Esophagus squamous epithelium (tissue), 5 donors: Measurements from ENCODE around the gene ALDH18A1. TPM values are rescaled to one million over a fixed set of nuclear protein-coding genes. Genes with fewer than 3 reads are reported as not detected.

Experiments
- DNase-seq: peaks from one replicate; lab custom pipeline; 2025; lab: John Stamatoyannopoulos, UW
- H3K27ac ChIP-seq, 4 donors: fragments of 200-600 bp; sonication (generic); one replicate each; pipeline ENCODE4 v1.5.1; 2016 to 2019; ENCODE audit warnings: mild to moderate bottlenecking in 1 of 4
- H3K27me3 ChIP-seq, 4 donors: fragments of 200-600 bp; sonication (generic); 1 replicate in 3 of 4; 2 replicates in 1 of 4; pipeline versions ENCODE4 v1.5.1 to v1.6.0; 2017 to 2021; ENCODE audit warnings: antibody characterized with exemption in 1 of 4
- H3K36me3 ChIP-seq, 3 donors: fragments of 200-600 bp; sonication (generic); one replicate each; pipeline ENCODE4 v1.5.1; 2016 to 2019
- H3K4me1 ChIP-seq, 3 donors: fragments of 200-600 bp; sonication (generic); one replicate each; pipeline ENCODE4 v1.5.1; 2017 to 2019
- H3K4me3 ChIP-seq, 4 donors: fragments of 200-600 bp; sonication (generic); 1 replicate in 3 of 4; 2 replicates in 1 of 4; pipeline ENCODE4 v1.5.1; 2016 to 2019; ENCODE audit warnings: mild to moderate bottlenecking in 2 of 4, moderate library complexity in 1 of 4
- H3K9me3 ChIP-seq, 3 donors: fragments of 200-600 bp; sonication (generic); one replicate each; pipeline ENCODE4 v1.5.1; 2016 to 2019
- CTCF ChIP-seq, 6 experiments: fragments of 450-650 bp in 4 of 6; fragments of 200-600 bp in 2 of 6; sonication (generic) in 2 of 6; IDR thresholded peaks; one replicate each; pipeline ENCODE4 v1.5.1; 2016 to 2019; ENCODE audit warnings: antibody characterized with exemption in 6 of 6, mild to moderate bottlenecking in 4 of 6, moderate library complexity in 4 of 6
- POLR2A ChIP-seq, 4 donors: fragments of 450-650 bp; IDR thresholded peaks; one replicate each; pipeline ENCODE4 v1.6.1; 2017; ENCODE audit warnings: antibody characterized with exemption in 4 of 4, mild to moderate bottlenecking in 4 of 4, moderate library complexity in 3 of 4
- WGBS, 2 donors: methylation state at CpG; one replicate each; pipeline ENCODE4 v1.1.5; 2018; 5-methylcytosine and 5-hydroxymethylcytosine counted together
- intact Hi-C: fragments of 100-400 bp; cut with DNase I; formaldehyde crosslinking; loops from one replicate; pipeline ENCODE4 v1.15.0; 2022
- total RNA-seq, 4 donors: library from RNA; depleted of rRNA; stranded (reverse); fragments of >200 nt; gene quantifications; one replicate each; pipeline ENCODE4 v1.1.0, GENCODE V29; 2016
- donor health status: DM: yes; HTN: yes; CAD: no.

Gene ALDH18A1
- total RNA-seq, 4 donors from 2014 or later = 34.5 to 78.3 (median 47.4) TPM

GRCh38 chr10:95571390-95571789, 85.1 kb downstream of the ALDH18A1 start:
- H3K4me1 ChIP-seq = peaks cover 5 to 8% (median 5%) of the 10 kb centered on the region in 3 donors
- TF ChIP-seq POLR2A (IDR thresholded peaks at IDR 0.05) (no peak), CTCF (IDR thresholded peaks at IDR 0.05) (no peak)
- H3K4me3 ChIP-seq = no peak overlapping the region
- no peak overlapping the region for H3K27ac ChIP-seq
- H3K27me3 ChIP-seq = no peaks in the 10 kb centered on the region
- DNase-seq = no peak
- intact Hi-C loops = no loop called here
- H3K36me3 ChIP-seq = no peaks in the 10 kb centered on the region
- 89 to 92% methylated on average over 3 to 4 of the region's 4 CpGs for WGBS, 2 donors
- no peaks in the 10 kb centered on the region for H3K9me3 ChIP-seq

DNA sequence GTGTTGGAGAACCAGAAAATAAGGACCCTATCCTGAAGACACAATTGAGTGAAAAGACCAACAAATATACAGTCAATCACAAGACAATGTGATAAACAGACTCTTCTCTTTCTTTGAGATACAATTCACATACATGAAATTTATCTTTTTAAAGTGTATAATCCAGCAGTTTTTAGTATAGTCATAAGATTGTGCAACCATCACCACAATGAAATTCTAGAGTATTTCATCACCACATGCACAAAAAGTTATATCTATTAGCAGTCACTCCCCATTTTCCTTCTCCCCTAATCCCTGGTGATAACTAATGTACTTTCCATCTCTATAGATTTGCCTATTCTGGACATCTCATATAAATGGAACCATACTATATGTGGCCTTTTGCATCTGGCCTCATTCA, 87.1 kb downstream of the ALDH18A1 start:
- no peak for TF ChIP-seq CTCF (IDR thresholded peaks at IDR 0.05)
- no peak for TF ChIP-seq POLR2A (IDR thresholded peaks at IDR 0.05)
- Histone ChIP-seq H3K27ac (peak overlapping the region in 1 of 4 donors; percentile 67), H3K4me1 (peaks cover 5 to 8% (median 5%) of the 10 kb centered on the region in 3 donors), H3K9me3 (no peaks in the 10 kb centered on the region), H3K4me3 (no peak overlapping the region), H3K36me3 (no peaks in the 10 kb centered on the region), H3K27me3 (no peaks in the 10 kb centered on the region)
- intact Hi-C loops = no loop called here
- no peak for DNase-seq

- 71 to 72% methylated on average over 5 of the region's 5 CpGs for WGBS, 2 donors
- H3K4me3 ChIP-seq = no peak overlapping the region
- intact Hi-C loops = no loop called here
- H3K27me3 ChIP-seq = no peaks in the 10 kb centered on the region
- no peak for DNase-seq
- no peaks in the 10 kb centered on the region for H3K36me3 ChIP-seq
- peak overlapping the region in 3 of 4 donors; percentile 57 to 70 (median 67) for H3K27ac ChIP-seq
- no peaks in the 10 kb centered on the region for H3K9me3 ChIP-seq
- TF ChIP-seq POLR2A (IDR thresholded peaks at IDR 0.05) = no peak
- peaks cover 5 to 8% (median 5%) of the 10 kb centered on the region in 3 donors for H3K4me1 ChIP-seq
Observed at GRCh38 chr10:95567903-95568630, 88.4 kb downstream of the ALDH18A1 start.

DNA sequence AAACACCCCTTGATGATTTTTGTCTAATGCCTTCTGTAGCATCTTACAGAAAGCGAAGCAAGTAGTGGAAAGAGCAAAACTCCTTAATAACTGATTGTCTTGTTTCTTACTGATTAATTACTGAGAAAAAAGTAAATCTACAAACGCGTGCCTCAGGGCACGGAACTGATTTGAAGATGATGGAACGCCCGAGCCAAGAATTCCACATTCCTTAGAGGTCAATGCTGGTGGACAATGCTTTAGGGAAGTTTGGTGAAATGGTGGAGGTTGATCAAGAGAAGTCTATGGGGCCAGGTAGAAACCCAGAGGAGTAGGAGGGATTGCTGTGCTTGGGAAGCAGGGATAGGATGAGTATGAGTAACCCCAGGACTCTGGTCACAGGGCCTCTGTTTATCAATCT, 90.4 kb downstream of the ALDH18A1 start:
- TF ChIP-seq POLR2A (IDR thresholded peaks at IDR 0.05) = no peak
- TF ChIP-seq CTCF (IDR thresholded peaks at IDR 0.05) = no peak
- no peaks in the 10 kb centered on the region for H3K9me3 ChIP-seq
- no peaks in the 10 kb centered on the region for H3K36me3 ChIP-seq
- intact Hi-C loops = no loop called here
- H3K27ac ChIP-seq = peak overlapping the region in 3 of 4 donors; percentile 27 to 70 (median 67)
- H3K27me3 ChIP-seq = no peaks in the 10 kb centered on the region
- no peak overlapping the region for H3K4me3 ChIP-seq
- WGBS, 2 donors = 73 to 74% methylated on average over 6 of the region's 6 CpGs
- H3K4me1 ChIP-seq = peaks cover 0 to 14% (median 5%) of the 10 kb centered on the region in 3 donors
- no peak for DNase-seq

DNA sequence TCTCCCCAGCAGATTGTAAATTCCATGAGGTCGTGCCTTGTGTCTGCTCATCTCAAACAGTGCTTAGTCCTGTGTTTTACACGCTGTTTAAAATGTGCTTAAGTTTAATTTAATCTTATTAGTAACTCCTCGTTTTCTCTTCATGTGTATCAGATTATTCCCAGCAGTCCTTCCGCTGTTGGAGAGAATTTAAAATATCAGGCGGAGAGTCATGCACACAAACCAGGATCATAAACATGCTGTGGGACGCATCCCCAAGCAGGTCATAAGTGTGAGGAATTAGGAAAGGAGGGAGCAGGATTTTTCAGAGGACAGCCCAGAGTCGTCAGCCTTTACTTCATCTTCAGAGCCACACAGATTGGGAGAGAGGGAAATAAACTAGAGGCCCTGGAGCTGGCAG, 91.2 kb downstream of the ALDH18A1 start:
- intact Hi-C loops = no loop called here
- H3K27ac ChIP-seq = peak overlapping the region in 3 of 4 donors; percentile 43 to 70 (median 67)
- H3K9me3 ChIP-seq = no peaks in the 10 kb centered on the region
- H3K27me3 ChIP-seq = no peaks in the 10 kb centered on the region
- 67 to 68% methylated on average over 7 of the region's 7 CpGs for WGBS, 2 donors
- peaks cover 0 to 17% (median 5%) of the 10 kb centered on the region in 3 donors for H3K4me1 ChIP-seq
- DNase-seq = no peak
- no peak overlapping the region for H3K4me3 ChIP-seq
- no peaks in the 10 kb centered on the region for H3K36me3 ChIP-seq
- TF ChIP-seq POLR2A (IDR thresholded peaks at IDR 0.05) = no peak
- TF ChIP-seq CTCF (IDR thresholded peaks at IDR 0.05) = no peak
